H1 (cell line): Measurements from ENCODE around the gene ANO6. TPM values are rescaled to one million over a fixed set of nuclear protein-coding genes. Genes with fewer than 3 reads are reported as not detected.

Experiments used
- CTCF ChIA-PET: fragments of 300-600 bp; sonication (Branson Sonifier 250); formaldehyde crosslinking; loops from one replicate; lab custom pipeline; 2021; ENCODE audit not compliant: partially characterized antibody; lab: Charles Lee
- POLR2A ChIA-PET: fragments of 300-600 bp; sonication (Branson Sonifier 250); formaldehyde crosslinking; loops from one replicate; lab custom pipeline; 2021; ENCODE audit warnings: inconsistent platforms; ENCODE audit not compliant: partially characterized antibody; lab: Charles Lee
- DNase-seq, 2 experiments: peaks; one replicate each; pipeline versions ENCODE4 v3.0.0 to v3.0.0-alpha.2; 2010 to 2022; ENCODE audit warnings: low spot score in 2 of 2, low read depth in 1 of 2, mixed read lengths in 1 of 2
- FAIRE-seq: peaks from 2 replicates; lab custom pipeline; 2011; peaks lifted over from hg19 to GRCh38; lab: Jason Lieb, UNC
- H2AFZ ChIP-seq: 2 replicates; pipeline ENCODE4 v1.8.1; 2012; ENCODE audit warnings: low read length, inconsistent platforms
- H2AK5ac ChIP-seq: 2 replicates; pipeline ENCODE4 v1.6.1; 2013; ENCODE audit warnings: low read depth, low read length
- H2BK120ac ChIP-seq: replicated peaks from 2 replicates; pipeline ENCODE3; 2013; ENCODE audit warnings: low read depth, low read length, inconsistent platforms
- H2BK12ac ChIP-seq: 2 replicates; pipeline ENCODE4 v1.6.1; 2013; ENCODE audit warnings: low read depth, low read length
- H2BK15ac ChIP-seq: 2 replicates; pipeline ENCODE4 v1.6.1; 2013; ENCODE audit warnings: low read length
- H2BK20ac ChIP-seq: 2 replicates; pipeline ENCODE4 v1.6.1; 2013; ENCODE audit warnings: low read length
- H2BK5ac ChIP-seq: 2 replicates; pipeline ENCODE4 v1.6.1; 2013; ENCODE audit warnings: low read depth, low read length
- H3K14ac ChIP-seq: 2 replicates; pipeline ENCODE4 v1.6.1; 2013; ENCODE audit warnings: inconsistent platforms; ENCODE audit not compliant: insufficient read length
- H3K18ac ChIP-seq: 2 replicates; pipeline ENCODE4 v1.6.1; 2013; ENCODE audit warnings: low read length; ENCODE audit errors: extremely low read depth
- H3K23ac ChIP-seq: 2 replicates; pipeline ENCODE4 v1.6.1; 2013; ENCODE audit warnings: inconsistent platforms; ENCODE audit not compliant: insufficient read length
- H3K23me2 ChIP-seq: 2 replicates; pipeline ENCODE4 v1.6.1; 2013; ENCODE audit warnings: low read depth, low read length
- H3K27ac ChIP-seq: 2 replicates; pipeline ENCODE4 v1.6.1; 2011; ENCODE audit warnings: low read depth, low read length, inconsistent platforms
- H3K27me3 ChIP-seq, 4 experiments: replicated peaks in 1 of 4; 1 replicate in 1 of 4; 2 replicates in 3 of 4; pipeline versions ENCODE4 v1.6.1 to v1.8.1; 2011 to 2013; ENCODE audit warnings: low read length in 3 of 4, mild to moderate bottlenecking in 3 of 4, inconsistent platforms in 2 of 4, mixed read lengths in 2 of 4, moderate library complexity in 1 of 4; ENCODE audit not compliant: control insufficient read depth in 3 of 4, insufficient read depth in 3 of 4; ENCODE audit errors: extremely low read depth in 1 of 4
- H3K36me3 ChIP-seq, 4 experiments: 2 replicates each; pipeline versions ENCODE4 v1.6.1 to v1.8.1; 2011 to 2013; ENCODE audit warnings: mild to moderate bottlenecking in 4 of 4, low read length in 3 of 4, moderate library complexity in 2 of 4, control low read depth in 1 of 4, inconsistent platforms in 1 of 4; ENCODE audit not compliant: insufficient read depth in 4 of 4, control insufficient read depth in 2 of 4
- H3K4ac ChIP-seq: replicated peaks from 2 replicates; pipeline ENCODE3; 2013; ENCODE audit warnings: low read length, low read depth, mixed read lengths, inconsistent platforms; ENCODE audit not compliant: insufficient read length
- H3K4me1 ChIP-seq, 4 experiments: replicated peaks in 1 of 4; 1 replicate in 1 of 4; 2 replicates in 3 of 4; pipeline versions ENCODE4 v1.6.1 to v1.8.1; 2011 to 2013; ENCODE audit warnings: low read length in 3 of 4, inconsistent platforms in 2 of 4, mixed read lengths in 1 of 4; ENCODE audit not compliant: insufficient read depth in 4 of 4, control insufficient read depth in 3 of 4
- H3K4me2 ChIP-seq, 2 experiments: 2 replicates each; pipeline versions ENCODE4 v1.6.1 to v1.8.1; 2011 to 2013; ENCODE audit warnings: low read depth in 2 of 2, low read length in 2 of 2, control low read depth in 1 of 2, inconsistent platforms in 1 of 2, mild to moderate bottlenecking in 1 of 2; ENCODE audit not compliant: insufficient read depth in 1 of 2
- H3K4me3 ChIP-seq, 4 experiments: fragments of 200-600, 300-600 bp in 1 of 4; sonication (generic), shearing (Covaris generic), sonication (Bioruptor Twin) in 1 of 4; 2 replicates each; pipeline versions ENCODE4 v1.5.1 to v1.8.1; 2011 to 2016; ENCODE audit warnings: low read length in 4 of 4, low read depth in 3 of 4, control low read depth in 2 of 4, inconsistent platforms in 2 of 4, mild to moderate bottlenecking in 2 of 4, mixed read lengths in 1 of 4, moderate library complexity in 1 of 4; ENCODE audit not compliant: insufficient read depth in 2 of 4; ENCODE audit errors: extremely low read depth in 1 of 4
- H3K56ac ChIP-seq: replicated peaks from 2 replicates; pipeline ENCODE3; 2013; ENCODE audit warnings: low read depth, mild to moderate bottlenecking, mixed read lengths, low read length, inconsistent platforms; ENCODE audit not compliant: insufficient read length
- H3K79me1 ChIP-seq: 2 replicates; pipeline ENCODE4 v1.6.1; 2013; ENCODE audit warnings: low read depth, low read length, control low read depth
- H3K79me2 ChIP-seq, 2 experiments: 2 replicates each; pipeline versions ENCODE4 v1.6.1 to v1.8.1; 2012 to 2013; ENCODE audit warnings: low read length in 2 of 2, mild to moderate bottlenecking in 2 of 2, inconsistent platforms in 1 of 2; ENCODE audit not compliant: insufficient read depth in 2 of 2, control insufficient read depth in 1 of 2
- H3K9ac ChIP-seq, 4 experiments: replicated peaks in 1 of 4; 1 replicate in 1 of 4; 2 replicates in 3 of 4; pipeline versions ENCODE4 v1.6.1 to v1.8.1; 2011 to 2013; ENCODE audit warnings: low read depth in 3 of 4, low read length in 3 of 4, control low read depth in 2 of 4, mild to moderate bottlenecking in 2 of 4, moderate library complexity in 2 of 4, inconsistent platforms in 1 of 4; ENCODE audit errors: extremely low read depth in 1 of 4
- H3K9me3 ChIP-seq, 2 experiments: 2 replicates each; pipeline versions ENCODE4 v1.6.1 to v1.8.1; 2012 to 2013; ENCODE audit warnings: mild to moderate bottlenecking in 2 of 2, moderate library complexity in 2 of 2, control low read depth in 1 of 2, inconsistent platforms in 1 of 2, low read depth in 1 of 2, low read length in 1 of 2, mixed read lengths in 1 of 2; ENCODE audit not compliant: insufficient read depth in 2 of 2
- H4K20me1 ChIP-seq, 2 experiments: replicated peaks in 1 of 2; 2 replicates each; pipeline versions ENCODE3 to v1.8.1; 2011 to 2013; ENCODE audit warnings: inconsistent platforms in 2 of 2, low read length in 2 of 2, mild to moderate bottlenecking in 1 of 2; ENCODE audit not compliant: insufficient read depth in 2 of 2, control insufficient read depth in 1 of 2
- H4K5ac ChIP-seq: 2 replicates; pipeline ENCODE4 v1.6.1; 2013; ENCODE audit warnings: low read length, low read depth, mixed read lengths, inconsistent platforms; ENCODE audit not compliant: insufficient read length
- H4K8ac ChIP-seq: 2 replicates; pipeline ENCODE4 v1.8.0; 2013; ENCODE audit warnings: mild to moderate bottlenecking, moderate library complexity, low read length, inconsistent platforms; ENCODE audit not compliant: insufficient read depth; ENCODE audit errors: extremely low read depth
- H4K91ac ChIP-seq: replicated peaks from 2 replicates; pipeline ENCODE3; 2013; ENCODE audit warnings: low read length, mixed read lengths, inconsistent platforms; ENCODE audit not compliant: insufficient read length
- NRF1 ChIP-seq: IDR thresholded peaks from 2 replicates; pipeline ENCODE4 v1.6.1; 2011; ENCODE audit warnings: mild to moderate bottlenecking, low read depth, low read length, improper control_type of control experiment
- TAF7 ChIP-seq: optimal IDR thresholded peaks from 2 replicates; pipeline ENCODE3; 2011; ENCODE audit warnings: low read depth, mild to moderate bottlenecking, inconsistent platforms, low read length, moderate library complexity, borderline replicate concordance
- WGBS, 2 experiments: shearing (Covaris generic) in 1 of 2; methylation state at CpG; one replicate each; pipeline versions ENCODE4 v1.1.6 to v1.1.7; 2013 to 2015; ENCODE audit warnings: low lambda C conversion rate in 2 of 2, mixed read lengths in 2 of 2, inconsistent platforms in 1 of 2, low coverage in 1 of 2, missing lambda C conversion rate in 1 of 2; ENCODE audit not compliant: insufficient replicate concordance in 2 of 2, insufficient coverage in 1 of 2, insufficient read length in 1 of 2; ENCODE audit errors: extremely low coverage in 1 of 2, missing lambda C conversion rate in 1 of 2; 5-methylcytosine and 5-hydroxymethylcytosine counted together
- polyA plus RNA-seq, 7 experiments: library from polyadenylated mRNA; depleted of rRNA in 3 of 7; stranded (reverse) in 5 of 7; unstranded in 2 of 7; fragments of >200 nt in 5 of 7; fragments of 200-250 nt in 2 of 7; gene quantifications; 1 replicate in 5 of 7; 2 replicates in 1 of 7; 4 replicates in 1 of 7; pipeline versions ENCODE4 v1.2.1 to v1.2.3, GENCODE V29; 2011 to 2013; ENCODE audit warnings: missing spikeins in 2 of 7, mixed read lengths in 2 of 7
- total RNA-seq: library from RNA; stranded (reverse); fragmentation: NEBNext Ultra II Directional; extraction: Animal tissue kit (Norgen Biotek cat#: 25700); gene quantifications from 2 replicates; pipeline ENCODE4 v1.2.1, GENCODE V29; 2021

The ANO6 gene
- total and polyA plus RNA-seq, 2 of the 8 experiments (the other 6 are each of a cell fraction or from before 2014, with no cell fraction given): 15.1 to 39.7 TPM

DNA sequence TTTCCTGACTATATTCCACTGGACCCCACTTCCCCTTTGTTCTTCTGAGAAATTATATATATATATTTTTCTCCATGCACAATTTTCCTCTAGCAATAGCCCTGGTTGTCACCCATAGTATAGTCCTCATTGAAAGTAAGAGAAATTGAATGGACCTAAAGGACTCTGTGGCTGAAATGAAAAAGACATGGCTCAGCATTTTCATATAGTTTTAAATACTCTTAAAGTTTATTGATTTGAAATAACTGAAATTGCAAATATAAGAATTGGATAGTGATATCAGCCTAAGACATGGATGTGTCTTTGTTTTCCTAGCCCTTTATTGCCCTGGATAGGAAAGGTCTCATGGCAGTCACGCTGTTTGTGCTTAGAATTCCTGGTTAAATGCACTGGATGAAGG, 113.8 kb downstream of the ANO6 start:
- Histone ChIP-seq H3K4me3 (no peak overlapping the region), H4K91ac (no peak overlapping the region), H2BK120ac (no peak overlapping the region), H2BK15ac (no peak overlapping the region), H3K14ac (no peak overlapping the region), H4K5ac (no peak overlapping the region), H3K79me2 (no peaks in the 10 kb centered on the region), H3K4me1 (peaks cover 0 to 2% (median under 1%) of the 10 kb centered on the region in 4 experiments; a peak in 1 of 7 replicates), H3K23ac (no peak overlapping the region), H3K56ac (no peak overlapping the region), H3K27me3 (no peaks in the 10 kb centered on the region), H4K8ac (no peak overlapping the region), H3K36me3 (peaks cover 0 to 6% (median 2%) of the 10 kb centered on the region in 4 experiments; a peak in 4 of 8 replicates), H3K27ac (no peak overlapping the region), H2BK5ac (no peak overlapping the region), H2BK20ac (no peak overlapping the region), H2BK12ac (no peak overlapping the region), H3K4me2 (no peak overlapping the region), H3K4ac (no peak overlapping the region), H3K23me2 (no peaks in the 10 kb centered on the region), H2AFZ (no peak overlapping the region), H3K9me3 (no peaks in the 10 kb centered on the region), H2AK5ac (no peak overlapping the region), H3K18ac (no peak overlapping the region), H3K79me1 (no peaks in the 10 kb centered on the region), H4K20me1 (peaks cover 0 to 2% of the 10 kb centered on the region in 2 experiments), H3K9ac (no peak overlapping the region)
- no peak for DNase-seq
- CTCF ChIA-PET: no interaction called here
- FAIRE-seq: no peak
- POLR2A ChIA-PET: no interaction called here
- WGBS, 2 experiments: 91% methylated on average over 1 of the region's 1 CpG; no CpG with 5 or more reads in 1 of the 2 experiments
- TF ChIP-seq TAF7: no peak
- no peak for TF ChIP-seq NRF1
